GM19468 (cell line): ENCODE results near the gene IPO11.
"Not testable (repeated sequence)": the region's sequence is repeated elsewhere in the genome, so short reads cannot be mapped to it uniquely, and the experiment has no call there.

Experiments
- ATAC-seq: cut with Tn5 transposase; IDR thresholded peaks from one replicate; pipeline ENCODE4 v1.9.1; 2021; ENCODE audit warnings: mild to moderate bottlenecking, moderate library complexity, moderate number of reproducible peaks; ENCODE audit not compliant: unreplicated experiment; ENCODE audit errors: extremely low read depth

The IPO11 gene

DNA sequence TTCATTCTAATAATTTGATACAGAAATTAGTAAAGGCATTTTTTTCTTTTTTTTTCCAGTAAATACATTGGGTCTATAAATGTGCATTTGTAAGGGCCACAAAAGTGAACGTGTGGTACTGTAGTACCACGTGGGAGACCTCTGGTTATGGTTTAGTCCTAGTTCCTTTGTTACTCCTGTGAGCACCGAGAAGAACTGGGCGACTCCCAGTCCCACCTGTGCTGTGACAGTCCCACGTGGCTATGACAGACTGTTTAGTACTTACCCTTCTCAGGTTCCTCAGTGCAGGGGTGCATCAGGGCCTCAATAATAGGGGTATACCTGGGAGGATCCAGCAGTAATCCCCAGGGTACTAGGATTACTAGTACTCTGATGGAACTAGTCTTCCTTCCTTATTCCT is 215.3 kb downstream of the IPO11 start:
- ATAC-seq: no peak

GRCh38 chr5:62631909-62632580 is 219.5 kb downstream of the IPO11 start:
- ATAC-seq: no peak

GRCh38 chr5:62633243-62633642 is 220.7 kb downstream of the IPO11 start:
- no peak for ATAC-seq

- no peak for ATAC-seq
Observed at GRCh38 chr5:62640446-62640845, 227.9 kb downstream of the IPO11 start.

DNA sequence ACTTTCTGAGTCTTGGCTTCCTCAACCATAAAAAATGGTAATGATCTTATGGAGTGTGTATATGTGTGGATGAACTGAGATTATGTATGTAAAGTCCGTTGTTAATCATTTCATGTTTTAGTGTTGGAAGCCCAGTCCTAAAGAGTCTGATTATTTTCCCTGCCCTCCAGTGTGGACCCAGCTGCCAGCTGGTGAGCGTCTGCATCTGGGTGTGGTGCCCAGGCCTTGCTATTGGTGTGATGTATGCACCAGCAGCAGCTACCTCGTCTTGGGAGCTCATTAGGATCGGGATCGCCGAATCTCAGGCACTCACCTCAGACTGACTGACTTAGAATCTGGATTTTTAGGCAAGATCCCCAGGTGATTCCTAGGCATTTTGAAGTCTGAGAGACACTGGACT is 229.9 kb downstream of the IPO11 start:
- no peak for ATAC-seq

GRCh38 chr5:62643556-62644451 is 231.2 kb downstream of the IPO11 start:
- no peak for ATAC-seq

GRCh38 chr5:62645223-62645622 is 232.7 kb downstream of the IPO11 start:
- ATAC-seq: no peak

DNA sequence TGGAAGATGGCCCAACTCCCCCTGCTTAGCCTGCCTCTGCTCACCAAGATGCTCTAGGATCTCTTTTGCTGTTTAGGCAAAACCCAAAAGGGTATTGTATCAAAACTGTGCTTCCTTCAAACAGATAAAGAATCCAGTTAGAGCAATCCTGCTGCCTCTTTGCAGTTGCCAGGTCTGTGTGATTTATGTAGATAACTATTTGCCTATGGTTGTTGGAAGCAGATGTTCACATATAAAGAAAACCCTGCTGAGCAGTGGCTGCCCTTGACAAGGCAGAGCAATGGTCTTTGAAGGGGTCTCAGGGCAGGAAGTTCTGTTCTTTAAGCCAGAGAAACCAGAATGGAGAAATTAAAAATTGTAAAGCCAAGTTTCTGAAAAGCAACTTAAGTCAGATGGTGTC is 234.7 kb downstream of the IPO11 start:
- no peak for ATAC-seq

DNA sequence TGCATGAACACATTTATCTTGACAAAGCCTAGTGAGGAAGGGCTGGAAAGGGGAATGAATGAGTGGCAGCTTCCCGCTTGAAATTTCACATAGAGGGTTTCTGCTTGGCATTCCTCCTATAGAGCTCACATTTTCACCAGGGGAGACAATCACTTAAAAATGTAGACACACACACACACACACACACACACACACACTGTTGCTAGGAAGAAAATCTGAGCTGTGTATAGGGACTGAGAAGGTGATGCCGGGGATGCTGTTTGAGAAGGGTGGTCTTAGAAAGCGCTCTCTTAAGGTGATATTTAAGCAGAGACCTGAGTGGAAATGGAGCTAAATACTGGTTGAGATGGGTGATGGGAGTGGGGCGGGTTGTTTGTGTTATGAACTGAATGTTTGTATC is 236.5 kb downstream of the IPO11 start:
- no peak for ATAC-seq

DNA sequence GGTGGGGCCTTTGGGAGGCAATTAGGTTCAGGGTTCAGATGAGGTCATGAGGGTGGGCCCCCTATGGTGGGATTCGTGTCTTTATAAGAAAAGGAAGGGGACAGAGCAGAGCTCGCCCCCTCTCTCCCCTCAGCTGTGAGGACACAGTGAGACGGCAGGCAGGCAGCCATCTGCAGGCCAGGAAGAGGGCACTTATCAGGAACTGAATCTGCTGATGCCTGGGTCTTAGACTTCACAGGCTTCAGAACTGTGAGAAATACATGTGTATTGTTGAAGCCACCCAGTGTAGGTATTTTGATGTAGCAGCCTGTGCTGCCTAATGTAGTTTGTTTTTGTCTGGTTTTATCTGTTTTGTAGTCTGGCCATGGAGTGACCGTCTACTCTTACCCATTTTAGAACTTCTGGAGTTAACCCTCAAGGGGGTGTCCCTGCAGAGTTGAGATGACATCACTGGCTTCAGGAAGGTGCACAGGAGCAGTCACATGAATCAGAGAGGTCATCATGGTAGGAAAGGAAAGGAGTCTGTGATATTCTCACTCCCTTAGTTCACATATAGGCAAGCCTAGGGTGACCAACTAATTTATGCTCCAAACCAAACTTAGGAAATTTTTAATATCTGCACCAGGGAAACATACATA is 237.0 kb downstream of the IPO11 start:
- no peak for ATAC-seq

DNA sequence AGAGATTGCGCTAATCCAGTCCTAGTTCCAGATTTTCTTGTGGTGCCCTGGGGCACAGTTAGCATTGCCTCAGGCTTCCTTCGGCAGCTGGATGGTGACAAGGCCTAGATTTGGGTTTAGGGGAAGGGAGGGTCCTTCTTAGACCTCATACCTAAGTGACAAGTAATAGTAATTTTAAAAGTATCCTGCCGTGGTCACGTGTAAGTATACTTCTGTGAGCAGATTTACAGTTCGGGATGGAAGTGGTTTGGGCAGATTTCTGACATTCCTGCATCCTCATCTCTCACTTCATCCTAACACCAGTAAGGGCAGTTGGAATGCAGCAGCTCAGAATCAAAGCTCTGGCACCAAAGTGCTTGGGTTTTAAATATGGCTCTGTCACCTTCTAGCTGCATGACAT is 237.6 kb downstream of the IPO11 start:
- no peak for ATAC-seq

- ATAC-seq: no peak
Observed at GRCh38 chr5:62652225-62652624, 239.7 kb downstream of the IPO11 start.

DNA sequence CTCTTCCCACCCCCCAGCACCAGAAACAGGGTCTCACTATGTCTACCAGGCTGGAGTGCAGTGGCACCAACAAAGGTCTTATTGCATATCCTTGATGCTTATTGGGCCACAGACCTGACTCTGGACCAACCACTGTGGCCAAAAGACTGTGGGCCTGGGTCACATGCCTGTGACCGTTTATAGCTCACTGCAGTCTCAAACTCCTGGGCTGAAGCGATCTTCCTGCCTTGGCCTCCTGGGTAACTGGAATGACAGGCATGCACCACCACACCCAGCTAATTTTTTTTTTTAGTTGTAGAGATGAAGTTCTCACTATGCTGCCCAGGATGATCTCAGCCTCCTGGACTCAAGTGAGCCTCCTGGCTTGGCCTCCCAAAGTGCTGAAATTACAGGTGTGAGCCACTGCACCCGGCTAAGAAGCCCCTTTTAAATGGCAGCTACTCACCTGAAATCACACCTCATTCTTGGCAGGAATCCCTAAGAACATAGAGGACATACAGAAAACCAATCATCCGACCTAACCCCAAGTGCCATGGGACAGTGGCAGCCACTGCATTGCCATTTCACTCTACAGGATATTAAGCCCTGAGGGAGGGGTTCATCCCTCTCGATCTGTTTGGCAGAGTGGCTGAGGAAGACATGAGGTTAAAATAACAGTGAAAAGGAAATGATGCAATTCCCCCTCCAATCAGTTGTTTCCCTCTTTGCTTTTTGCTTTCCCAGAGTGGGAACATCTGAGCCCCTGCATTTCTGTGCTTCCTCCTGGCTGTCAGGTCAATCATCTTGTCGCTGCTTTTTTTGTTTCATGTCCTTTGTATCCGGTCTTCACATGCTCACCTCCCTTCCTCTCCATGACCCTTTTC is 240.7 kb downstream of the IPO11 start:
- no peak for ATAC-seq

DNA sequence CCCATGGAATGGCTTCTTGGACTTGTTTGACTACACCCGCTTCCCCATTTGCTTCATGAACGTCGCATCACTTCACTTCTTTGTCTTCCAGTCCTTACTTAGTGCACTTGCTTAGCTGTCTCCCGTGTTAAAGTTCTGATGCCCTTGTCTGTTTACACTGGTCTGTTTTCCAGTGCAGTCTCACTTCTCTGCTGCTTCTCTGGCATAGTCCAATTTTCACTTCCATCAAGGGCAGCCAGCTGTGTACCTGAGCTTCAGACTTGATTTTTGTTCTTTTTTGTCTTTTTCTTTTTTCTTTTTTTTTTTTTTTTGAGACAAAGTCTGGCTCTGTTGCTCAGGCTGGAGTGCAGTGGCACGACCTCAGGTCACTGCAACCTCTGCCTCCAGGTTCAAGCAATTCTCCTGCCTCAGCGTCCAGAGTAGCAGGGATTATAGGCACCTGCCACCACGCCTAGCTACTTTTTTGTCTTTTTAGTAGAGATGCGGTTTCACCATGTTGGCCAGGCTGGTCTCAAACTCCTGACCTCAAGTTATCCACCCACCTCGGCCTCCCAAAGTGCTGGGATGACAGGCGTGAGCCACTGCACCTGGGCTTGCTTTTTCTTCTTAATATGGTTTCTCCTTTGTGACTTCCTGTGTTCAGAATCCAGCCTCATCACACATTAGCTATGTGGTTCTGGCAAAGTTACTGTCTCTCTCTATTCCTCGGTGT is 241.5 kb downstream of the IPO11 start:
- ATAC-seq: no peak

DNA sequence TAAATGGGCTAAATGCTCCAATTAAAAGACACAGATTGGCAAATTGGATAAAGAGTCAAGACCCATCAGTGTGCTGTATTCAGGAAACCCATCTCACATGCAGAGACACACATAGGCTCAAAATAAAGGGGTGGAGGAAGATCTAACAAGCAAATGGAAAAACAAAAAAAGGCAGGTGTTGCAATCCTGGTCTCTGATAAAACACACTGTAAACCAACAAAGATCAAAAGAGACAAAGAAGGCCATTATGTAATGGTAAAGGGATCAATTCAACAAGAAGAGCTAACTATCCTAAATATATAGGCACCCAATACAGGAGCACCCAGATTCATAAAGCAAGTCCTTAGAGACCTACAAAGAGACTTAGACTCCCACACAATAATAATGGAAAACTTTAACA is 245.2 kb downstream of the IPO11 start:
- not testable (repeated sequence) for ATAC-seq

DNA sequence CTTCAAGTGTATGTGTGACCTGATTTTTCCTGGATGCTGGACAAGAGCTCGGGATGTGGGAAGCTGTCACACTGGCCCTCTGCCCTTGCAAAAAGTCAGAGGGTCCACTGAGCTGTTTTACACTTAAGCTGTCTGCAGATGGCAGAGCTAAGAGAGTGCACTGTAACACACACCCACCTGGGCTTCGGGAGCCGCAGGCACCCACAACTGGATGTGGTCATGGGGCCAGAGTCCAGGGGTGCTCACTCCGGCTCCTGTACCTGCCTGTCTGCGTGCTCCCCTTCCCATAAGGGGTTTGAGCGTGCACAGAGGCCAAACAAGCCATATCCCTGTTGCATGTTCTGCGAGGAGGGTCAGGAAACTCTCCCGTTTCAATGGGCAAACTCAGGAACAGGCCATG is 248.6 kb downstream of the IPO11 start:
- no peak for ATAC-seq

GRCh38 chr5:62662521-62662920 is 250.0 kb downstream of the IPO11 start:
- ATAC-seq: no peak

GRCh38 chr5:62671479-62671878 is 258.9 kb downstream of the IPO11 start:
- ATAC-seq: no peak

GRCh38 chr5:62676596-62676995 is 264.0 kb downstream of the IPO11 start:
- not testable (repeated sequence) for ATAC-seq
